ENCODE measurements around the gene ATF6. TPM values are rescaled to one million over a fixed set of nuclear protein-coding genes. Genes with fewer than 3 reads are reported as not detected.

The ATF6 gene
- total and polyA plus RNA-seq, 4 donors: 10.0 to 22.5 (median 13.4) TPM

DNA sequence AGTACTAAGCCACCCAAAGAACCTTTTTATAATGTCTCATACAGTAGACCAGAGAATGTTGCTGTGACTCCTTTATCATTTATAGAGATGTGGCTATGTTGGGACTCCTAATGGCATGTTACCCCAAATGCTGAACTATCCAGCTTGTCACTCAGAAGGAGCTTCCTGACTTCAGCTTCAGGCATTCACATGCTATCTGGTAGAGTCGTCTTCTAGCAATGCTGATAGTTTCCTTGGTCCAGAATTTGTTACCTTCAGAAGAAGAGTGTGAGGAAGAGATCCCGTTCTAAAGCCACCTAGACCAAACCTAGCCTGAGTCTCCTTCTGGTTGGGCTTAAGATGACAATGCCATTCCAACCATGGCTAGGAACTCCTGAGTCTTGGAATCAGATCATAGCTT, 189.5 kb downstream of the ATF6 start:
- Histone ChIP-seq H3K4me1 (ENCODE audit: control insufficient read depth in 4 of 4, insufficient read depth in 4 of 4, low read length in 3 of 4) (no peaks in the 10 kb centered on the region), H3K9me3 (ENCODE audit: control insufficient read depth in 4 of 4, low read length in 3 of 4) (no peaks in the 10 kb centered on the region), H3K4me3 (ENCODE audit: low read depth in 1 of 3, low read length in 3 of 3) (no peak overlapping the region), H3K27me3 (ENCODE audit: control insufficient read depth in 4 of 4, insufficient read depth in 4 of 4, low read length in 3 of 4) (no peaks in the 10 kb centered on the region), H3K36me3 (ENCODE audit: control insufficient read depth in 4 of 4, insufficient read depth in 3 of 4, low read depth in 1 of 4, low read length in 3 of 4) (peaks cover 2 to 20% (median 11%) of the 10 kb centered on the region in 4 donors), H3K9ac (ENCODE audit: low read depth in 1 of 2, low read length in 2 of 2) (no peak overlapping the region), H3K27ac (ENCODE audit: low read depth in 1 of 2, low read length in 2 of 2) (no peak overlapping the region)
- 97% methylated on average over 2 of the region's 2 CpGs for WGBS
- TF ChIP-seq GABPA (IDR thresholded peaks at IDR 0.05 in 1 of 2, conservative IDR thresholded peaks at IDR 0.05 in 1 of 2) (no peak), JUND (IDR thresholded peaks at IDR 0.05) (no peak), YY1 (IDR thresholded peaks at IDR 0.05) (no peak), ATF3 (IDR thresholded peaks at IDR 0.05) (no peak), HNF4A (conservative IDR thresholded peaks at IDR 0.05) (no peak)
- no peak for DNase-seq (ENCODE audit: low spot score)

GRCh38 chr1:161956097-161956496, 190.0 kb downstream of the ATF6 start:
- no peak for TF ChIP-seq ATF3 (IDR thresholded peaks at IDR 0.05)
- TF ChIP-seq, protein P1, sequence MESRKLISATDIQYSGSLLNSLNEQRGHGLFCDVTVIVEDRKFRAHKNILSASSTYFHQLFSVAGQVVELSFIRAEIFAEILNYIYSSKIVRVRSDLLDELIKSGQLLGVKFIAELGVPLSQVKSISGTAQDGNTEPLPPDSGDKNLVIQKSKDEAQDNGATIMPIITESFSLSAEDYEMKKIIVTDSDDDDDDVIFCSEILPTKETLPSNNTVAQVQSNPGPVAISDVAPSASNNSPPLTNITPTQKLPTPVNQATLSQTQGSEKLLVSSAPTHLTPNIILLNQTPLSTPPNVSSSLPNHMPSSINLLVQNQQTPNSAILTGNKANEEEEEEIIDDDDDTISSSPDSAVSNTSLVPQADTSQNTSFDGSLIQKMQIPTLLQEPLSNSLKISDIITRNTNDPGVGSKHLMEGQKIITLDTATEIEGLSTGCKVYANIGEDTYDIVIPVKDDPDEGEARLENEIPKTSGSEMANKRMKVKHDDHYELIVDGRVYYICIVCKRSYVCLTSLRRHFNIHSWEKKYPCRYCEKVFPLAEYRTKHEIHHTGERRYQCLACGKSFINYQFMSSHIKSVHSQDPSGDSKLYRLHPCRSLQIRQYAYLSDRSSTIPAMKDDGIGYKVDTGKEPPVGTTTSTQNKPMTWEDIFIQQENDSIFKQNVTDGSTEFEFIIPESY (IDR thresholded peaks at IDR 0.05): no peak
- TF ChIP-seq REST (IDR thresholded peaks at IDR 0.05): no peak
- TF ChIP-seq, protein P2, sequence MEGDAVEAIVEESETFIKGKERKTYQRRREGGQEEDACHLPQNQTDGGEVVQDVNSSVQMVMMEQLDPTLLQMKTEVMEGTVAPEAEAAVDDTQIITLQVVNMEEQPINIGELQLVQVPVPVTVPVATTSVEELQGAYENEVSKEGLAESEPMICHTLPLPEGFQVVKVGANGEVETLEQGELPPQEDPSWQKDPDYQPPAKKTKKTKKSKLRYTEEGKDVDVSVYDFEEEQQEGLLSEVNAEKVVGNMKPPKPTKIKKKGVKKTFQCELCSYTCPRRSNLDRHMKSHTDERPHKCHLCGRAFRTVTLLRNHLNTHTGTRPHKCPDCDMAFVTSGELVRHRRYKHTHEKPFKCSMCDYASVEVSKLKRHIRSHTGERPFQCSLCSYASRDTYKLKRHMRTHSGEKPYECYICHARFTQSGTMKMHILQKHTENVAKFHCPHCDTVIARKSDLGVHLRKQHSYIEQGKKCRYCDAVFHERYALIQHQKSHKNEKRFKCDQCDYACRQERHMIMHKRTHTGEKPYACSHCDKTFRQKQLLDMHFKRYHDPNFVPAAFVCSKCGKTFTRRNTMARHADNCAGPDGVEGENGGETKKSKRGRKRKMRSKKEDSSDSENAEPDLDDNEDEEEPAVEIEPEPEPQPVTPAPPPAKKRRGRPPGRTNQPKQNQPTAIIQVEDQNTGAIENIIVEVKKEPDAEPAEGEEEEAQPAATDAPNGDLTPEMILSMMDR (IDR thresholded peaks at IDR 0.05; ENCODE audit: low read depth, low read length, missing input control): no peak
- TF ChIP-seq NR2F2 (IDR thresholded peaks at IDR 0.05): no peak
- no peak for TF ChIP-seq FOXA2 (IDR thresholded peaks at IDR 0.05)
- H3K9me3 ChIP-seq (ENCODE audit: control insufficient read depth in 4 of 4, low read length in 3 of 4): no peaks in the 10 kb centered on the region
- H3K27me3 ChIP-seq (ENCODE audit: control insufficient read depth in 4 of 4, insufficient read depth in 4 of 4, low read length in 3 of 4): no peaks in the 10 kb centered on the region

More at GRCh38 chr1:161956097-161956496, 190.0 kb downstream of the ATF6 start:
- Histone ChIP-seq H3K4me1 (ENCODE audit: control insufficient read depth in 4 of 4, insufficient read depth in 4 of 4, low read length in 3 of 4) (no peaks in the 10 kb centered on the region), H3K27ac (ENCODE audit: low read depth in 1 of 2, low read length in 2 of 2) (no peak overlapping the region), H3K36me3 (ENCODE audit: control insufficient read depth in 4 of 4, insufficient read depth in 3 of 4, low read depth in 1 of 4, low read length in 3 of 4) (peaks cover 2 to 21% (median 16%) of the 10 kb centered on the region in 4 donors), H3K9ac (ENCODE audit: low read depth in 1 of 2, low read length in 2 of 2) (no peak overlapping the region), H3K4me3 (ENCODE audit: low read depth in 1 of 3, low read length in 3 of 3) (no peak overlapping the region)
- DNase-seq (ENCODE audit: low spot score): no peak
- 97% methylated on average over 4 of the region's 4 CpGs for WGBS

All from liver (tissue), 9 donors.